ENCODE results near the gene TPSD1.
A peak's percentile ranks its signal among the peaks of the same experiment; 100 is the strongest.
"Not testable (repeated sequence)": the region's sequence is repeated elsewhere in the genome, so short reads cannot be mapped to it uniquely, and the experiment has no call there.

TPSD1 gene

DNA sequence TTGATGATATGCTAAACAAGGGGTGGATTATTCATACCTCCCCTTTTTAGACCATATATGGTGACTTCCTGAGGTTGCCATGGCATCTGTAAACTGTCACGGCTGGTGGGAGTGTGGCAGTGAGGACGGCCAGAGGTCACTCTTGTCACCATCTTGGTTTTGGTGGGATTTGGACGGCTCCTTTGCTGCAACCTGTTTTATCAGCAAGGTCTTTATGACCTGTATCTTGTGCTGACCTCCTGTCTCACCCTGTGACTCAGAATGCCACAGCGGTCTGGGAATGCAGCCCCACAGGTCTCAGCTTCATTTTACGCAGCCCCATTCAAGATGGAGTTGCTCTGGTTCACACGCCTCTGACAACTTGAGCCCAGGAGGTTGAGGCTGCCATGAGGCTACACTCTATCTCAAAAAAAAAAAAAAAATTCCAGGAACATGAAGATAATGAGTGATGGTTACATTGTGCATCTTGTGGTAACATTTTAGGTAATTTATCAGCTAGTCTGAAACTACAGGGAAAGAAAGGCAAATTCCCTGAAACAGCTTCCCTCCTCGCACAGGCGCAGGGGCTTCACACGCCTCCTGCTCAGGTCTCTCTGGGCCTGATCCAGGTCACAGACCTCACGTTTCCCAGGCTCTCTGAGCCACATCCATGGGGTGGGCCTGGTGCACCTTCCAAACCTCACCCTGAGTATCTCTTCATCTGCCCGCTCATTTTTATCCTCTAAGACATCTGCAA lies 38.2 kb downstream of the TPSD1 start:
- H3K4me3 ChIP-seq (ENCODE audit: low read length) = no peak overlapping the region
- no peak for DNase-seq (ENCODE audit: low read depth)
- TF ChIP-seq, protein P1, sequence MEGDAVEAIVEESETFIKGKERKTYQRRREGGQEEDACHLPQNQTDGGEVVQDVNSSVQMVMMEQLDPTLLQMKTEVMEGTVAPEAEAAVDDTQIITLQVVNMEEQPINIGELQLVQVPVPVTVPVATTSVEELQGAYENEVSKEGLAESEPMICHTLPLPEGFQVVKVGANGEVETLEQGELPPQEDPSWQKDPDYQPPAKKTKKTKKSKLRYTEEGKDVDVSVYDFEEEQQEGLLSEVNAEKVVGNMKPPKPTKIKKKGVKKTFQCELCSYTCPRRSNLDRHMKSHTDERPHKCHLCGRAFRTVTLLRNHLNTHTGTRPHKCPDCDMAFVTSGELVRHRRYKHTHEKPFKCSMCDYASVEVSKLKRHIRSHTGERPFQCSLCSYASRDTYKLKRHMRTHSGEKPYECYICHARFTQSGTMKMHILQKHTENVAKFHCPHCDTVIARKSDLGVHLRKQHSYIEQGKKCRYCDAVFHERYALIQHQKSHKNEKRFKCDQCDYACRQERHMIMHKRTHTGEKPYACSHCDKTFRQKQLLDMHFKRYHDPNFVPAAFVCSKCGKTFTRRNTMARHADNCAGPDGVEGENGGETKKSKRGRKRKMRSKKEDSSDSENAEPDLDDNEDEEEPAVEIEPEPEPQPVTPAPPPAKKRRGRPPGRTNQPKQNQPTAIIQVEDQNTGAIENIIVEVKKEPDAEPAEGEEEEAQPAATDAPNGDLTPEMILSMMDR (IDR thresholded peaks at IDR 0.05; ENCODE audit: insufficient read depth, low read depth, low read length, missing control alignments) = no peak

DNA sequence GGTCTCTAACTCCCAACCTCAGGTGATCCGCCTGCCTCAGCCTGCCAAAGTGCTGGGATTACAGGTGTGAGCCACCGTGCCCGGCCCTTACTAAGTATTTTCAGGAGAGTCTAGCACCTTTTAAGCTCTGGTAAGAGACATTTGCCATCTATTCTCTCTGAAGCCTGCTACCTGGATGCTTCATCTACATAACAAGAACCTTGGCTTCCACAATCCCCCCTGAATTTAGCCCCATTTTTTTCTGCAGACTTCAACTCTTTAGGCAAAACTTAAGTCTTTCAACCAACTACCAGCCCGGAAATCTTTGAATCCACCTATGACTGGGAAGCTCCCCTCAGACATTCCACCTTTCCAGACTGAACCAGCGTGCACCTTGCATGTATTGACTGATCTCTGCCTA lies 39.6 kb downstream of the TPSD1 start:
- DNase-seq (ENCODE audit: low read depth) = peak; percentile 19
- TF ChIP-seq, protein P1 (IDR thresholded peaks at IDR 0.05; ENCODE audit: insufficient read depth, low read depth, low read length, missing control alignments) = no peak
- no peak overlapping the region for H3K4me3 ChIP-seq (ENCODE audit: low read length)

DNA sequence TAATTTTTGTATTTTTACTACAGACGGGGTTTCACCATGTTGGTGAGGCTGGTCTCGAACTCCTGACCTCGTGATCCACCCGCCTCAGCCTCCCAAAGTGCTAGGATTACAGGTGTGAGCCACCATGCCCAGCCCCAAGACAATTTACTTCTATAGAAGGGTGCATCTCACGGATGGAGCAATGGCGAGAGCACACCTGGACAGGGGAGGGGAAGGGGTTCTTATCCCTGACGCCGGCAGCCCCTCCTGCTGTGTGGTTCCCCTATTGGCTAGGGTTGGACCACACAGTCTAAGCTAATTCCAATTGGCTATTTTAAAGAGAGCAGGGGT lies 40.8 kb downstream of the TPSD1 start:
- not testable (repeated sequence) for DNase-seq (ENCODE audit: low read depth); H3K4me3 ChIP-seq (ENCODE audit: low read length)

DNA sequence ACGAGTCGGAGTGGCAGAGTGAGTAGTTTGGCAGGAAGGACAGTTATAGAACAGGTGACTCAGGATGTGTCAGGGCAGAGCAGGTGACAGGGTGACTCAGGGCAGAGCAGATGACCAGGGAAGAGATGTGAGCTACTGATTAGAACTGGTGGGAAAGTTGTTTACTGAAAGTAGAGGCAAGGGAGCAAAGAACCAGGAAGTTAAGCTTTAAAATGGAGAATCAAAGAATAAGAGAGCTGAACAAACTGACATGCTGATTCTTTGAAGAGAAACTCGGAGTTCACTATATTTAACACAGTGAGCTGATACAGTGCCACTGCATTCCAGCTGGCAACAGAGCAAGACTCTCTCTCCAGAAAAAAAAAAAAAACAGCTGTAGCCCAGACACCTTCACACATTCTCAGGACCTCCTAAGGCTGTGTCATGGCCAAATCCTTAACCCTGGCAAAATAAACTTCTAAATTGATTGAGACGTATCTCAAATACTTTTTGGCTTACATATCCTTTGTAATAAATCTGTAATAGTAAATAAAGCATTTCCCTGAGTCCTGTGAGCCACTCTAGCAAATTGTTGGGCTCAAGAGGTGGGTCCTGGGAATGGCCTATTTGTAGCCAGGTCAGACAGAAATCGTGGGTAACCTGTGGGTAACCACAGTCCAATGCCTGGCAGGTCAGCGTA lies 41.3 kb downstream of the TPSD1 start:
- DNase-seq (ENCODE audit: low read depth) = peak; percentile 92
- H3K4me3 ChIP-seq (ENCODE audit: low read length) = no peak overlapping the region
- TF ChIP-seq, protein P1 (IDR thresholded peaks at IDR 0.05; ENCODE audit: insufficient read depth, low read depth, low read length, missing control alignments) = no peak

DNA sequence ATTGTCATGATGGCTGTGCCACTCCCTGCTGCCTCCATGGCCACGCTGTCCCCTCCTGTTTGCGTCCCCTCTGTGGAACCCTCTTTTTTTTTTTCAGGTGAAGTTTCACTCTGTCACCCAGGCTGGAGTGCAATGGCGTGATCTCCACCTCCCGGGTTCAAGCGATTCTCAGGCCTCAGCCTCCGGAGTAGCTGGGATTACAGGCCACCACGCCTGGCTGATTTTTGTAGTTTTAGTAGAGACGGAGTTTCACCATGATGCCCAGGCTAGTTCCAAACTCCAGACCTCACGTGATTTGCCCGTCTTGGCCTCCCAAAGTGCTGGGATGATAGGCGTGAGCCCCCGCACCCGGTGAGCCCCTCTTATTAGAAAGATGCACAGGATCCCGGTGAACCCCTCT lies 42.5 kb downstream of the TPSD1 start:
- TF ChIP-seq, protein P1 (IDR thresholded peaks at IDR 0.05; ENCODE audit: insufficient read depth, low read depth, low read length, missing control alignments) = no peak

DNA sequence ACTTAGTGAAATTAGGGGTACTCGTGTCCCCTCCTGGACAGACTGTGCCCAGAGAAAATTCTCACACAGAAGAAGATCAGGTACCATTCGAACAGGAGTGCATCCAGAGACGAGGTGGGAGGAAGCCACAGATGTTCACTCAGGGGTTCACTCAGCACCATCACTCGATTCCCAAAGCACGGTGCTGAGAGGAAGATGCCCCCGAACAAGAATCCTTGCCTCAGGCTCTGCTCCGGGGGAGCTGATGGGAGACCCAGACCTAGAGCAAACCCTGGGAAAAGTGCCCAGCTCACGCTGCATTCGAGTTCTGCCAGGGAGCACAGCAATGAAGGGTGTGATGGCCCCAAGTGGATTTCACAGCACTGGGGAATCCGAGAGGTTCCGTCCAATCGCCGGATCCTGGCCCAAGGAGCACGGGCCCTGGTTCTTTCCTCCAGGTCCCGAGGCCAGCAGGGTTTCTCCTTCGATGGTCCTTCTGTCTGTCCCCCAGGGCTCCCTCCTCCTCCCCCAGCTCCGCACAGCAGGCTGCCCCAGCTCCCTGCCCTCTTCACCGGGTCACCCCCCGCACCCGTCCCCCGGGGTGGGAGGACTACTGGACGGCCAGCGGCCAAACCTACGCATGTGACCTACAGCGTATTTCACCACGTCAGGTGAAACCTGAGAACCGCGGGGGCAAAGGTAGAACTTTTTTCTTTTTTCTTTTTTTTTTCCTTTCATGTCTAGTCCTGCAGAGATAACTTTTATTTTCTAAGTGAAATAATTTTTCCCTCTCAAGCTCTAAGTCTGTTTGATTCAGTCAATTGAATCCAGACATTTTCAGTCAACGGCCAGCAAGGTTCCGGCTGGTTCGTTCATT lies 43.4 kb downstream of the TPSD1 start:
- TF ChIP-seq, protein P1 (IDR thresholded peaks at IDR 0.05; ENCODE audit: insufficient read depth, low read depth, low read length, missing control alignments) = no peak
- no peak for DNase-seq (ENCODE audit: low read depth)
- no peak overlapping the region for H3K4me3 ChIP-seq (ENCODE audit: low read length)

More for the DNA sequence above, 42.5 kb downstream of the TPSD1 start:
- no peak for DNase-seq (ENCODE audit: low read depth)
- H3K4me3 ChIP-seq (ENCODE audit: low read length) = no peak overlapping the region

DNA sequence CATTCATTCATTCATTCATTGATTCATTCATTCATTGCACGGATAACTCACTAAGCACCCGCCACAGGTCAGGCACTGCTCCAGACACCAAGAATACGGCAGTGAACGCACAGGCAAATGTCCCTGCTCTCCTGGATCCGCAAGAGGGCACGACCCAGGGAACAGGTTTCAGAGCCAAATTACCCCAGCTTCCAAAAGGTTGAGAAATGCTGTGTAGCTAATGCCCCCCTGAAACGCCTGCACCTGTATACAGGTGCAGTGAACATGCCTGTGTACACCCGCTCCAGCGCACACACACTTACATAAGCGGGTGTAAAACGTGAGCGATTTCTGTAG lies 44.0 kb downstream of the TPSD1 start:
- H3K4me3 ChIP-seq (ENCODE audit: low read length) = no peak overlapping the region
- no peak for DNase-seq (ENCODE audit: low read depth)
- TF ChIP-seq, protein P1 (IDR thresholded peaks at IDR 0.05; ENCODE audit: insufficient read depth, low read depth, low read length, missing control alignments) = no peak

All from epithelial cell of esophagus (primary cell).